Activated CD4-positive, alpha-beta T cell treated with anti-CD3 and anti-CD28 coated beads, Interleukin-2, Interleukin-4, amounts not matched to agents 100 ng/mL and 50 ng/mL, durations not matched to agents 16 hours and 8 hours (primary cell): ENCODE results near the gene MFSD6.
"Not testable (repeated sequence)": the region's sequence is repeated elsewhere in the genome, so short reads cannot be mapped to it uniquely, and the experiment has no call there.

Experiments
- DNase-seq: peaks from one replicate; pipeline ENCODE4 v3.0.0-alpha.2; 2020; ENCODE audit warnings: low spot score

MFSD6 gene

GRCh38 chr2:190407662-190408537, at the start of gene MFSD6:
Gene MFSD6 (plus strand): TSS chr2:190408355. CDS start chr2:190436030, 27,675 bp downstream.
- peak; percentile 40 for DNase-seq

GRCh38 chr2:190358655-190359448, 49.3 kb upstream of the MFSD6 start:
- not testable (repeated sequence) for DNase-seq

- no peak for DNase-seq
Observed at GRCh38 chr2:190360561-190360960, 47.6 kb upstream of the MFSD6 start.

GRCh38 chr2:190360965-190361364, 47.2 kb upstream of the MFSD6 start:
- DNase-seq, result no peak

- DNase-seq, result no peak
Observed at GRCh38 chr2:190361572-190361971, 46.6 kb upstream of the MFSD6 start.

GRCh38 chr2:190362894-190363293, 45.3 kb upstream of the MFSD6 start:
- no peak for DNase-seq

- no peak for DNase-seq
Observed at GRCh38 chr2:190365499-190366204, 42.5 kb upstream of the MFSD6 start.

GRCh38 chr2:190366248-190366753, 41.9 kb upstream of the MFSD6 start:
- no peak for DNase-seq

- DNase-seq, result no peak
Observed at GRCh38 chr2:190367091-190367490, 41.1 kb upstream of the MFSD6 start.

GRCh38 chr2:190369635-190370034, 38.5 kb upstream of the MFSD6 start:
- DNase-seq, result no peak

- DNase-seq, result no peak
Observed at GRCh38 chr2:190376083-190376482, 32.1 kb upstream of the MFSD6 start.

- DNase-seq, result no peak
Observed at GRCh38 chr2:190376591-190377245, 31.4 kb upstream of the MFSD6 start.

- DNase-seq, result no peak
Observed at GRCh38 chr2:190378880-190379237, 29.3 kb upstream of the MFSD6 start.

GRCh38 chr2:190379249-190379964, 28.7 kb upstream of the MFSD6 start:
- no peak for DNase-seq

- DNase-seq, result no peak
Observed at GRCh38 chr2:190380962-190381412, 27.2 kb upstream of the MFSD6 start.

GRCh38 chr2:190382851-190383250, 25.3 kb upstream of the MFSD6 start:
- peak; percentile 48 for DNase-seq

GRCh38 chr2:190387422-190387821, 20.7 kb upstream of the MFSD6 start:
- DNase-seq, result no peak

GRCh38 chr2:190396271-190396670, 11.9 kb upstream of the MFSD6 start:
- DNase-seq, result no peak

- no peak for DNase-seq
Observed at GRCh38 chr2:190402986-190403603, 5.1 kb upstream of the MFSD6 start.

- peak; percentile 41 for DNase-seq
Observed at GRCh38 chr2:190404487-190404886, 3.7 kb upstream of the MFSD6 start.

- DNase-seq, result no peak
Observed at GRCh38 chr2:190405070-190405469, 3.1 kb upstream of the MFSD6 start.
